T-helper 22 cell (primary cell): ENCODE measurements around the gene PARD3.

Experiments used
- DNase-seq: peaks from one replicate; pipeline ENCODE4 v3.0.0-alpha.2; 2020; ENCODE audit warnings: low read depth

PARD3 gene

GRCh38 chr10:34156781-34157425, 658.2 kb downstream of the PARD3 start:
- DNase-seq: no peak

- DNase-seq: no peak
Measured at GRCh38 chr10:34155812-34156211, 659.3 kb downstream of the PARD3 start.

- DNase-seq: no peak
Measured at GRCh38 chr10:34154383-34154900, 660.7 kb downstream of the PARD3 start.

GRCh38 chr10:34153663-34154382, 661.3 kb downstream of the PARD3 start:
- no peak for DNase-seq

GRCh38 chr10:34152434-34152833, 662.7 kb downstream of the PARD3 start:
- no peak for DNase-seq

GRCh38 chr10:34151931-34152330, 663.2 kb downstream of the PARD3 start:
- DNase-seq: no peak

GRCh38 chr10:34151481-34151880, 663.6 kb downstream of the PARD3 start:
- no peak for DNase-seq

GRCh38 chr10:34150103-34150502, 665.0 kb downstream of the PARD3 start:
- no peak for DNase-seq

GRCh38 chr10:34148305-34148657, 666.8 kb downstream of the PARD3 start:
- DNase-seq: no peak

GRCh38 chr10:34147641-34148304, 667.3 kb downstream of the PARD3 start:
- DNase-seq: no peak

GRCh38 chr10:34145715-34146114, 669.4 kb downstream of the PARD3 start:
- DNase-seq: no peak

GRCh38 chr10:34143466-34143865, 671.6 kb downstream of the PARD3 start:
- no peak for DNase-seq

GRCh38 chr10:34141032-34141680, 673.9 kb downstream of the PARD3 start:
- no peak for DNase-seq

- DNase-seq: no peak
Measured at GRCh38 chr10:34139559-34139958, 675.5 kb downstream of the PARD3 start.

GRCh38 chr10:34137955-34138354, 677.1 kb downstream of the PARD3 start:
- no peak for DNase-seq

- DNase-seq: no peak
Measured at GRCh38 chr10:34137201-34137600, 677.9 kb downstream of the PARD3 start.

GRCh38 chr10:34135515-34135914, 679.6 kb downstream of the PARD3 start:
- no peak for DNase-seq

GRCh38 chr10:34134602-34135001, 680.5 kb downstream of the PARD3 start:
- no peak for DNase-seq

- DNase-seq: no peak
Measured at GRCh38 chr10:34133406-34133805, 681.7 kb downstream of the PARD3 start.

- DNase-seq: no peak
Measured at GRCh38 chr10:34131152-34131551, 683.9 kb downstream of the PARD3 start.

- no peak for DNase-seq
Measured at GRCh38 chr10:34127676-34128075, 687.4 kb downstream of the PARD3 start.

GRCh38 chr10:34126371-34127151, 688.5 kb downstream of the PARD3 start:
- no peak for DNase-seq
